HUES6 (cell line): ENCODE results near the gene ST8SIA1.

ENCODE experiments used
- H3K27ac ChIP-seq: 2 replicates; pipeline ENCODE4 v1.7.0; 2013; ENCODE audit warnings: low read depth, mild to moderate bottlenecking, low read length, inconsistent platforms
- H3K27me3 ChIP-seq: 2 replicates; pipeline ENCODE4 v1.6.1; 2013; ENCODE audit warnings: low read length; ENCODE audit not compliant: control insufficient read depth, insufficient read depth
- H3K36me3 ChIP-seq: 2 replicates; pipeline ENCODE4 v1.6.1; 2013; ENCODE audit warnings: low read length; ENCODE audit not compliant: control insufficient read depth, insufficient read depth
- H3K4me1 ChIP-seq: 2 replicates; pipeline ENCODE4 v1.6.1; 2013; ENCODE audit warnings: low read length; ENCODE audit not compliant: control insufficient read depth, insufficient read depth
- H3K4me3 ChIP-seq: 2 replicates; pipeline ENCODE4 v1.5.1; 2013; ENCODE audit warnings: low read depth, low read length
- H3K9ac ChIP-seq: one replicate; pipeline ENCODE4 v1.6.1; 2013; ENCODE audit warnings: mild to moderate bottlenecking, low read length
- H3K9me3 ChIP-seq: 2 replicates; pipeline ENCODE4 v1.6.1; 2013; ENCODE audit warnings: low read depth, low read length; ENCODE audit not compliant: control insufficient read depth, insufficient read depth

The ST8SIA1 gene

GRCh38 chr12:22242726-22243125 is 91.8 kb downstream of the ST8SIA1 start:
- Histone ChIP-seq H3K9ac (no peak overlapping the region), H3K27ac (no peak overlapping the region), H3K9me3 (no peaks in the 10 kb centered on the region), H3K4me1 (no peaks in the 10 kb centered on the region; the same call in 1 of the 2 replicates), H3K36me3 (no peaks in the 10 kb centered on the region), H3K4me3 (no peak overlapping the region), H3K27me3 (no peaks in the 10 kb centered on the region)

- no peaks in the 10 kb centered on the region for H3K9me3 ChIP-seq
- no peaks in the 10 kb centered on the region for H3K27me3 ChIP-seq
- no peak overlapping the region for H3K4me3 ChIP-seq
- no peak overlapping the region for H3K27ac ChIP-seq
- no peaks in the 10 kb centered on the region for H3K36me3 ChIP-seq
- H3K4me1 ChIP-seq, result no peaks in the 10 kb centered on the region
- no peak overlapping the region for H3K9ac ChIP-seq
Observed at GRCh38 chr12:22238211-22238610, 96.3 kb downstream of the ST8SIA1 start.

- Histone ChIP-seq H3K27me3 (no peaks in the 10 kb centered on the region), H3K27ac (no peak overlapping the region), H3K9ac (no peak overlapping the region), H3K36me3 (no peaks in the 10 kb centered on the region), H3K4me3 (no peak overlapping the region), H3K4me1 (no peaks in the 10 kb centered on the region), H3K9me3 (no peaks in the 10 kb centered on the region)
Observed at GRCh38 chr12:22234561-22234960, 99.9 kb downstream of the ST8SIA1 start.

DNA sequence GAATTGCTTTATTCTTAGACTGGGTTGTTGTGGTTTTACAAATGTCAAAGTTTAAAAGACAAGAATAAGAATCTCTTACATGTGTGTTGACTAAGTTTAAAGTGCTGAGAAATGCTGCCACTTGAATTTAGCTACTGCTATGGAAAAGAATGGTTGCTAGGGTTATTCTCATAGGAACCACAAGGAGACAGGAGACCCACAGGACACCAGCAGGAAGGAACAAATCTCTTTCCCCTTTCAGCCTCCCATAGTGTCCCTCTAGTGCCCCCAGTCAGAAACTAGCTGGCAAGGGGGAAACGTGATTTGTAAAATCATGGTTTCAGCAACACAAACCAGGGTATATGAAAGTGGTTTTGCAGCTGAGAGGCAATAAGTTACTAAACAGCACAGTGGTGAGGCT is 102.7 kb downstream of the ST8SIA1 start:
- Histone ChIP-seq H3K4me3 (no peak overlapping the region), H3K9ac (no peak overlapping the region), H3K9me3 (no peaks in the 10 kb centered on the region), H3K36me3 (no peaks in the 10 kb centered on the region), H3K27me3 (no peaks in the 10 kb centered on the region), H3K27ac (no peak overlapping the region), H3K4me1 (no peaks in the 10 kb centered on the region)

GRCh38 chr12:22231078-22231477 is 103.4 kb downstream of the ST8SIA1 start:
- Histone ChIP-seq H3K4me3 (no peak overlapping the region), H3K36me3 (no peaks in the 10 kb centered on the region), H3K27ac (no peak overlapping the region), H3K27me3 (no peaks in the 10 kb centered on the region), H3K9ac (no peak overlapping the region), H3K4me1 (no peaks in the 10 kb centered on the region), H3K9me3 (no peaks in the 10 kb centered on the region)

- Histone ChIP-seq H3K4me3 (no peak overlapping the region), H3K36me3 (no peaks in the 10 kb centered on the region), H3K9ac (no peak overlapping the region), H3K27ac (no peak overlapping the region), H3K4me1 (peaks cover 5% of the 10 kb centered on the region; the same call in 1 of the 2 replicates), H3K27me3 (no peaks in the 10 kb centered on the region), H3K9me3 (no peaks in the 10 kb centered on the region)
Observed at GRCh38 chr12:22230280-22230794, 104.2 kb downstream of the ST8SIA1 start.

DNA sequence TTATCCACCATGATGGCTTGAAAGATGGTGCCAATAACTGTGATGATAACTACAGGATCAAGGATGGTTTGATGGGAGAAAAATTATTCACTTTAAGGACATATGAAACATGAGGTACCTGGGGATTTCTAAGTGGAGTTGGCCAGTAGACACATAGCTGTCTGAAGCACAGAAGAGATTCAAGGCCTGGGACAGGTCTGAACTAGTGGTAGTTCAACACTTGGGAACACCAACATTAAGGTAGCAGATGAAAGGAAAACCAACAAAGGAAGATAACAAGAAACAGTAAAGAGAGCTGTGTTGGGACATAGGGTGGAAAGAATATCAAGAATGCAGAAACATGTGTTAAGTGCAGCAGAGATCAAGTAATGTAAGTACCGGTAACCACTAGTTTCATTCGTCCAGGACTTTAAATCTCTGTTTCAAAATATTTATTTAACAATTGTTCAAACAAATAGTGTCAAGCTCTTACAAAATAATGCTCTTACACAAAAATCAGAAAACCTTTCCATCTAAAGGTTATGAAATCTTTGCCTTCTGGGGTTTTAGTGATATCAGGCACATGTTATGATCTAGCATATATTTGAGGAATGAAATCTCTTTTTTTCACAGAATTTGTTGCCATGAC is 104.7 kb downstream of the ST8SIA1 start:
- H3K4me1 ChIP-seq, result peaks cover 8% of the 10 kb centered on the region; the same call in 1 of the 2 replicates
- no peak overlapping the region for H3K27ac ChIP-seq
- no peaks in the 10 kb centered on the region for H3K36me3 ChIP-seq
- no peak overlapping the region for H3K4me3 ChIP-seq
- H3K9ac ChIP-seq, result no peak overlapping the region
- no peaks in the 10 kb centered on the region for H3K9me3 ChIP-seq
- H3K27me3 ChIP-seq, result no peaks in the 10 kb centered on the region

DNA sequence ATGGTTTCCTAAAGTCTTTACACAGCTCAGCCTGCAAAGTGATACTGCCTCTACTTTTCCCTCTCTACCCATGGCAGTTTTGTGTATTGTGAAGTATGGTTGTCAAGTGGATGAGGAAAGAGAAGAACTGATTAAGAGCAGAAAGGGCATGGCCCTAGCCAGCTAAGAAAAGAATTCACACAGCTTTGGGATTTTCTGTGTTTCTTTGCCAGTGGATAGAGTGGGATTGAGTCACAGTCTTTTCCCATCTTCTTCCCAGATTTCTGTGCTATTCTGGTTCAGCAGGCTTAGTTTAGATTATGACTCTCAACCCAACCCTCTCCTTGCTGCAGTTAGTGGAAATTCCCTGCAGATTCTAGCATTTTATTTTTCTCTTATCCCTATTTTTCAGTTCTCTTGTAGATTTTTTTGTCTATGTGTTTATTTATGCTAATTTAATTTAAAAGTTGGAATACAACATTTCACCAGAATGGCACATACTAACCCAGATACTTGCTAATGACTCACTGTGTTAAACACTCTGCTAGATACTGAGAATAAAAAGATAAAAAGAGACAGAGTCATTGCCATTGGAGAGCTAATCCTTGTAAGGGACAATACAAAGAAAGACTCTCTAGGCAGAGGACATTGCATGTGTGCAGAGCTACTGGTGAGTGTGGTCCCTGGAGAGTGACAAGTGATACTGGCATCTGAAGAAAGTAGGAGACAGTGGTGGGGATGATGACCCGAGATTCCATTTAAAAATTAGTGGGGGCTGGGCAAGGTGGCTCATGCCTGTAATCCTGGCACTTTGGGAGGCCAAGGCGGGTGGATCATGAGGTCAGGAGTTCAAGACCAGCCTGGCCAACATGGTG is 106.3 kb downstream of the ST8SIA1 start:
- Histone ChIP-seq H3K9ac (no peak overlapping the region), H3K36me3 (no peaks in the 10 kb centered on the region), H3K9me3 (no peaks in the 10 kb centered on the region), H3K27ac (no peak overlapping the region), H3K27me3 (no peaks in the 10 kb centered on the region), H3K4me1 (peaks cover 8% of the 10 kb centered on the region; the same call in 1 of the 2 replicates), H3K4me3 (no peak overlapping the region)

DNA sequence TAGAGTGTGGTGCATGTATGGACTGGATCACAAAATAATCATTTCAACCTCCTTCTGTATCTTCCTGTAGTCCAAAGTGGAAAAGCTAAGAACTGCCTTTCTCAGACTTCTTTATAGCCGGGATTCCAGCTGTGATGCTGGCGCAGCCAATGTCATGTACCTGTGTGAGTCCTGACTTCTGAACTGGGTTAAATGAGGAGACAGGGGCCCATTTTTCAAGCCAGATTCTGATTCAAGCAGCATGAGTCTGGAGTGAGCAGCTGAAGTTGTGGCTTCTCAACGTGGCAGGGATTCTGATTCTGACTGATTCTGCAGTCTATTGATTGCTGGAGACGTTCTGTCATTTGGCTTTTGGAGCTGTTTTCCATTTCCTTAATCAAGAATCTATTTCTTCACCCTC is 111.2 kb downstream of the ST8SIA1 start:
- Histone ChIP-seq H3K4me1 (peaks cover 8% of the 10 kb centered on the region; the same call in 1 of the 2 replicates), H3K9me3 (no peaks in the 10 kb centered on the region), H3K9ac (no peak overlapping the region), H3K4me3 (no peak overlapping the region), H3K27ac (no peak overlapping the region), H3K27me3 (no peaks in the 10 kb centered on the region), H3K36me3 (no peaks in the 10 kb centered on the region)

- Histone ChIP-seq H3K27me3 (no peaks in the 10 kb centered on the region), H3K9me3 (peaks cover 10% of the 10 kb centered on the region; the same call in 1 of the 2 replicates), H3K4me1 (no peaks in the 10 kb centered on the region), H3K36me3 (no peaks in the 10 kb centered on the region), H3K9ac (no peak overlapping the region), H3K27ac (no peak overlapping the region), H3K4me3 (no peak overlapping the region)
Observed at GRCh38 chr12:22217556-22217955, 117.0 kb downstream of the ST8SIA1 start.
